A549 (cell line): Measurements from ENCODE around the gene PLEKHG3. TPM values are rescaled to one million over a fixed set of nuclear protein-coding genes. Genes with fewer than 3 reads are reported as not detected.

Experiments used
- ATAC-seq, 2 experiments: fragments of 200-7000 bp in 1 of 2; fragments of >200 bp in 1 of 2; cut with Nextera tagmentation in 1 of 2; cut with Tn5 transposase in 1 of 2; 3 replicates each; pipeline versions ENCODE4 v1.8.0 to v1.9.1; 2018 to 2020; ENCODE audit warnings: mild to moderate bottlenecking in 1 of 2, moderate library complexity in 1 of 2
- CTCF ChIA-PET: fragments of 300-600 bp; sonication (Branson Sonifier 250); formaldehyde crosslinking; extraction: SDS; loops from one replicate; lab custom pipeline; 2021; ENCODE audit warnings: antibody characterized with exemption, inconsistent platforms; lab: Yijun Ruan, JAX
- POLR2A ChIA-PET: fragments of 350-600 bp; formaldehyde crosslinking; extraction: SDS; loops from one replicate; lab custom pipeline; 2021; ENCODE audit warnings: antibody characterized with exemption, inconsistent platforms; lab: Yijun Ruan, JAX
- DNase-seq, 2 experiments: peaks; one replicate each; pipeline versions ENCODE4 v3.0.0 to v3.0.0-alpha.2; 2011 to 2016; ENCODE audit warnings: low read depth in 1 of 2, low spot score in 1 of 2
- FAIRE-seq: peaks from 2 replicates; lab custom pipeline; 2011; peaks lifted over from hg19 to GRCh38; lab: Jason Lieb, UNC
- H3K27ac ChIP-seq, 2 experiments: fragments of >200 bp; sonication (Bioruptor Twin); formaldehyde crosslinking; 3 replicates each; pipeline ENCODE4 v1.5.1; 2016 to 2017
- H3K4me1 ChIP-seq: fragments of >200 bp; sonication (Bioruptor Twin); formaldehyde crosslinking; 3 replicates; pipeline ENCODE4 v1.6.1; 2016
- H3K4me2 ChIP-seq: fragments of >200 bp; sonication (Bioruptor Twin); formaldehyde crosslinking; 3 replicates; pipeline ENCODE4 v1.6.1; 2016
- H3K4me3 ChIP-seq: fragments of >200 bp; sonication (Bioruptor Twin); formaldehyde crosslinking; 3 replicates; pipeline ENCODE4 v1.5.1; 2016
- H3K9me3 ChIP-seq: fragments of >200 bp; sonication (Bioruptor Twin); formaldehyde crosslinking; 3 replicates; pipeline ENCODE4 v1.6.1; 2016
- CBX8 ChIP-seq: fragments of 200-600 bp; sonication (generic); IDR thresholded peaks from 2 replicates; pipeline ENCODE4 v1.6.1; 2016
- CHD2 ChIP-seq: fragments of 150-350 bp; IDR thresholded peaks from 2 replicates; pipeline ENCODE4 v1.6.1; 2014; ENCODE audit warnings: low read length; ENCODE audit not compliant: partially characterized antibody
- EHMT2 ChIP-seq: fragments of 200-600 bp; sonication (generic); IDR thresholded peaks from 2 replicates; pipeline ENCODE4 v1.6.1; 2016; ENCODE audit warnings: antibody characterized with exemption, low read depth, mild to moderate bottlenecking, moderate library complexity
- EP300 ChIP-seq, 2 experiments: fragments of >200 bp; sonication (Bioruptor Twin); formaldehyde crosslinking; IDR thresholded peaks; 2 replicates in 1 of 2; 3 replicates in 1 of 2; pipeline ENCODE4 v1.6.1; 2016 to 2017
- FOXS1 ChIP-seq: fragments of 250-450 bp; sonication (Bioruptor Pico); IDR thresholded peaks from 2 replicates; pipeline ENCODE4 v1.5.0; 2020; ENCODE audit warnings: mild to moderate bottlenecking, moderate library complexity
- HDAC2 ChIP-seq: fragments of 200-600 bp; sonication (generic); IDR thresholded peaks from 2 replicates; pipeline ENCODE4 v1.6.1; 2016
- HOXB5 ChIP-seq: fragments of 250-450 bp; sonication (Bioruptor Pico); IDR thresholded peaks from 2 replicates; pipeline ENCODE4 v1.5.0; 2020; ENCODE audit warnings: mild to moderate bottlenecking, moderate library complexity
- JUN ChIP-seq, 2 experiments: fragments of >200 bp; sonication (Bioruptor Twin); formaldehyde crosslinking; IDR thresholded peaks; 2 replicates in 1 of 2; 3 replicates in 1 of 2; pipeline ENCODE4 v1.6.1; 2016 to 2017
- KDM1A ChIP-seq: fragments of 200-600 bp; sonication (generic); IDR thresholded peaks from 2 replicates; pipeline ENCODE4 v1.6.1; 2016; ENCODE audit warnings: low read depth, mild to moderate bottlenecking
- KDM5A ChIP-seq: fragments of 200-600 bp; sonication (generic); IDR thresholded peaks from 2 replicates; pipeline ENCODE4 v1.6.1; 2016; ENCODE audit warnings: antibody characterized with exemption, mild to moderate bottlenecking
- PHF8 ChIP-seq: fragments of 200-600 bp; sonication (generic); IDR thresholded peaks from 2 replicates; pipeline ENCODE4 v1.6.1; 2016; ENCODE audit warnings: low read depth, mild to moderate bottlenecking, antibody characterized with exemption, moderate library complexity, borderline replicate concordance
- SMC3 ChIP-seq: fragments of >200 bp; sonication (Bioruptor Twin); formaldehyde crosslinking; IDR thresholded peaks from 3 replicates; pipeline ENCODE4 v1.6.1; 2018; ENCODE audit warnings: inconsistent platforms
- ZNF302 ChIP-seq: fragments of 250-450 bp; sonication (Bioruptor Pico); IDR thresholded peaks from 2 replicates; pipeline ENCODE4 v1.9.0; 2021; ENCODE audit warnings: inconsistent platforms, mild to moderate bottlenecking, moderate library complexity
- WGBS: methylation state at CpG from one replicate; pipeline ENCODE4 v1.1.6; 2017; ENCODE audit errors: missing lambda C conversion rate; 5-methylcytosine and 5-hydroxymethylcytosine counted together
- polyA plus RNA-seq, 4 experiments: library from polyadenylated mRNA; depleted of rRNA in 3 of 4; stranded (reverse); fragments of >200 nt; fragmentation: RNase III in 1 of 4; extraction: RNeasy Plus Mini Kit Qiagen cat#74134 plus additional on column Dnase treatment in 1 of 4; gene quantifications; 2 replicates in 3 of 4; 3 replicates in 1 of 4; pipeline ENCODE4 v1.2.3, GENCODE V29; 2011 to 2017
- TF ChIP-seq, protein P1 (sequence below): IDR thresholded peaks from 2 replicates; pipeline ENCODE4 v1.6.1; 2012
- TF ChIP-seq, protein P2 (sequence below): fragments of >200 bp; sonication (Bioruptor Twin); formaldehyde crosslinking; IDR thresholded peaks from 3 replicates; pipeline ENCODE4 v1.6.1; 2016
- TF ChIP-seq, protein P3 (sequence below): IDR thresholded peaks from 2 replicates; pipeline ENCODE4 v1.6.1; 2012
- TF ChIP-seq, protein P4 (sequence below): IDR thresholded peaks from 2 replicates; pipeline ENCODE4 v1.6.1; 2012; ENCODE audit warnings: low read depth, borderline replicate concordance
- TF ChIP-seq, protein P5 (sequence below): fragments of 250-450 bp; sonication (Bioruptor Pico); IDR thresholded peaks from 2 replicates; pipeline ENCODE4 v1.5.0; 2020; ENCODE audit warnings: low read depth, mild to moderate bottlenecking, moderate library complexity
- TF ChIP-seq, protein P6 (sequence below): fragments of >200 bp; sonication (Bioruptor Twin); formaldehyde crosslinking; IDR thresholded peaks from 3 replicates; pipeline ENCODE4 v1.5.1; 2016
- TF ChIP-seq, protein P7 (sequence below): fragments of 150-350 bp; IDR thresholded peaks from 2 replicates; pipeline ENCODE4 v1.6.1; 2014; ENCODE audit warnings: low read depth, mild to moderate bottlenecking, low read length
- TF ChIP-seq, protein P8 (sequence below): fragments of 250-450 bp; sonication (Bioruptor Pico); IDR thresholded peaks from 2 replicates; pipeline ENCODE4 v1.5.0; 2021; ENCODE audit warnings: mild to moderate bottlenecking, moderate library complexity, borderline replicate concordance

PLEKHG3 gene
- polyA plus RNA-seq, 2 of the 4 experiments (the other 2 are of a cell fraction) = 21.9 to 30.5 TPM

DNA sequence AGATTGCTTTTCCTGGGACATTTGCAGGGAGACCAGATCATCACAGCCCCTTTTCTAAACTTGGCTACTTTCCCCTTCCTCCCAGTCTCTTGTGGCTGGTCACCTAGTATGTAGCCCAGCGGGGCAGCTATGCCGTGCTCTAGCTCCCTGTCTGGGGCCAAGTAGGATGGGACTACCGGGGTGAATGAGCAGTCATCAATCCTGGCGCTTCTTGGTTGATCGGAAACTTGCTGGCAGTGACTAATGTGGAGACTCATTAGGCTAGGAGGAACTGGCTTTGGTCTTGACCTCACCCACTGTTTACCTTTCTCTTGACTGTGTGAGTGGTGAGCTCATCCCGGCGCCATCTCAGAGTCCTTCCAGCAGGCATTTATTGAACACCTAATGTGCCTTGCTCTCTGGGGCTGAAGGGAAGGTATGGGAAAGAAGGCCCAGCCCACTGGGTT lies 15.9 kb downstream of the PLEKHG3 start (continued):
- TF ChIP-seq, protein P1, sequence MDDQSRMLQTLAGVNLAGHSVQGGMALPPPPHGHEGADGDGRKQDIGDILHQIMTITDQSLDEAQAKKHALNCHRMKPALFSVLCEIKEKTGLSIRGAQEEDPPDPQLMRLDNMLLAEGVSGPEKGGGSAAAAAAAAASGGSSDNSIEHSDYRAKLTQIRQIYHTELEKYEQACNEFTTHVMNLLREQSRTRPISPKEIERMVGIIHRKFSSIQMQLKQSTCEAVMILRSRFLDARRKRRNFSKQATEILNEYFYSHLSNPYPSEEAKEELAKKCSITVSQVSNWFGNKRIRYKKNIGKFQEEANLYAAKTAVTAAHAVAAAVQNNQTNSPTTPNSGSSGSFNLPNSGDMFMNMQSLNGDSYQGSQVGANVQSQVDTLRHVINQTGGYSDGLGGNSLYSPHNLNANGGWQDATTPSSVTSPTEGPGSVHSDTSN = peak; percentile 22; the same call in 1 of the 2 replicates
- TF ChIP-seq KDM1A (no peak), ZNF302 (CRISPR knock-in tag) (no peak), JUN (IDR thresholded peaks at IDR 0.05) (peak in 1 of 2 experiments; percentile 74; a peak in 2 of 5 replicates), EP300 (IDR thresholded peaks at IDR 0.05) (peak; percentile 32 to 36; a peak in 1 of 5 replicates), FOXS1 (CRISPR knock-in tag) (no peak)
- TF ChIP-seq, protein P2, sequence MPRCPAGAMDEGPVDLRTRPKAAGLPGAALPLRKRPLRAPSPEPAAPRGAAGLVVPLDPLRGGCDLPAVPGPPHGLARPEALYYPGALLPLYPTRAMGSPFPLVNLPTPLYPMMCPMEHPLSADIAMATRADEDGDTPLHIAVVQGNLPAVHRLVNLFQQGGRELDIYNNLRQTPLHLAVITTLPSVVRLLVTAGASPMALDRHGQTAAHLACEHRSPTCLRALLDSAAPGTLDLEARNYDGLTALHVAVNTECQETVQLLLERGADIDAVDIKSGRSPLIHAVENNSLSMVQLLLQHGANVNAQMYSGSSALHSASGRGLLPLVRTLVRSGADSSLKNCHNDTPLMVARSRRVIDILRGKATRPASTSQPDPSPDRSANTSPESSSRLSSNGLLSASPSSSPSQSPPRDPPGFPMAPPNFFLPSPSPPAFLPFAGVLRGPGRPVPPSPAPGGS = 0 out of 3 replicates have a peak, but pooled peaks have one; percentile 57

DNA sequence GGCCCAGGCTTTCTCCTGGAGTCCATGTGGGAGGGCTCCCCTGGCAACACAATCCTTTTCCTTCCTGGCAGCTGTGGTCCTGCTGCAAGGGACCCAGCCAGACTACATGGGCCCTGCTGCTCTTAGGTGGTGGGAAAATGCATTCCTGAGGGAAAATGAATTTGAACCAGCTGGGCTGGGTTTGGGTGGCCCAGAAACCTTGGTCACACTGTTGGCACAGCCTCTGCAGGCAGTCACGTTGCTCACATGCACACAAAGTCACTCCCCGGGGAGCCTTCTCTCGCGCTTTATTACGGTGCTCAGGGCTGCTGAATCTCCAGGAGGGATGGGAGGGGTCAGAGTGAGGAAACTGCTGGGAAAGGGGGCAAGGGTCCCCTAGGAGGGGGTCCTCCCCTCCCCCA lies 17.2 kb downstream of the PLEKHG3 start:
- WGBS = 57% methylated on average over 5 of the region's 5 CpGs
- peak in 1 of 2 experiments; percentile 37 for DNase-seq
- POLR2A ChIA-PET = no interaction called here

DNA sequence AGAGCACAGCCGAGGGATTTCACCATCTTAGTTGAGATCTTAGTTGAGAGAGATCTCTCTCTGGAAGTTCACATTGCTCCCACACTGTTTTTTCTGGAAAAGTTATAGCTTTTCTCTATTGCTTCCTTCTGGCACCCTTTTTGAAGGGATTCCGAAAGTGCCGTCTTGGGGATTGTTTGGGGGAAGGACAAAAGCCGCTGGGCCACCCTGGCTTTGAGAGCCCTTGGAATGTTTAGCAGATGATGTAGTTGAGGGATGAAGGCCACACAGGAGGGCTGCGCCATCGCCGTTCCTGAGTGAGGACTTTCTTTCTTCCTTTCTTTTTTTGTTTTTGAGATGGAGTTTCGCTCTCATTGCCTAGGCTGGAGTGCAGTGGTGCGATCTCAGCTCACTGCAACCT lies 17.7 kb downstream of the PLEKHG3 start:
- ATAC-seq = no peak
- CTCF ChIA-PET = interaction anchor here (1.0 to 3.0 kb wide), 6 partner anchors 17 to 170 kb away, joined by 3 to 9 read pairs (median 4); no protein-coding TSS in a partner anchor

More for the DNA sequence above, 17.2 kb downstream of the PLEKHG3 start:
- peak overlapping the region; percentile 81 to 84 for H3K27ac ChIP-seq
- TF ChIP-seq, protein P3, sequence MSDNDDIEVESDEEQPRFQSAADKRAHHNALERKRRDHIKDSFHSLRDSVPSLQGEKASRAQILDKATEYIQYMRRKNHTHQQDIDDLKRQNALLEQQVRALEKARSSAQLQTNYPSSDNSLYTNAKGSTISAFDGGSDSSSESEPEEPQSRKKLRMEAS = 0 out of 2 replicates have a peak, but pooled peaks have one; percentile 31
- TF ChIP-seq, protein P4, sequence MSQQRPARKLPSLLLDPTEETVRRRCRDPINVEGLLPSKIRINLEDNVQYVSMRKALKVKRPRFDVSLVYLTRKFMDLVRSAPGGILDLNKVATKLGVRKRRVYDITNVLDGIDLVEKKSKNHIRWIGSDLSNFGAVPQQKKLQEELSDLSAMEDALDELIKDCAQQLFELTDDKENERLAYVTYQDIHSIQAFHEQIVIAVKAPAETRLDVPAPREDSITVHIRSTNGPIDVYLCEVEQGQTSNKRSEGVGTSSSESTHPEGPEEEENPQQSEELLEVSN = no peak
- TF ChIP-seq, protein P5, sequence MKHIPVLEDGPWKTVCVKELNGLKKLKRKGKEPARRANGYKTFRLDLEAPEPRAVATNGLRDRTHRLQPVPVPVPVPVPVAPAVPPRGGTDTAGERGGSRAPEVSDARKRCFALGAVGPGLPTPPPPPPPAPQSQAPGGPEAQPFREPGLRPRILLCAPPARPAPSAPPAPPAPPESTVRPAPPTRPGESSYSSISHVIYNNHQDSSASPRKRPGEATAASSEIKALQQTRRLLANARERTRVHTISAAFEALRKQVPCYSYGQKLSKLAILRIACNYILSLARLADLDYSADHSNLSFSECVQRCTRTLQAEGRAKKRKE (CRISPR knock-in tag) = no peak
- no peaks in the 10 kb centered on the region for H3K9me3 ChIP-seq
- FAIRE-seq (no peak), ATAC-seq (no peak)
- CTCF ChIA-PET = interaction anchor here (1.0 to 3.0 kb wide), 6 partner anchors 16 to 170 kb away, joined by 3 to 9 read pairs (median 4); no protein-coding TSS in a partner anchor
- peak overlapping the region; percentile 61 for H3K4me2 ChIP-seq
- peaks cover 98% of the 10 kb centered on the region for H3K4me1 ChIP-seq
- H3K4me3 ChIP-seq = no peak overlapping the region

More for the DNA sequence above, 17.7 kb downstream of the PLEKHG3 start:
- WGBS = 92% methylated on average over 9 of the region's 9 CpGs
- POLR2A ChIA-PET = no interaction called here
- no peak for DNase-seq
- H3K4me1 ChIP-seq = peaks cover 98% of the 10 kb centered on the region
- no peaks in the 10 kb centered on the region for H3K9me3 ChIP-seq
- no peak for TF ChIP-seq ZNF302 (CRISPR knock-in tag)
- TF ChIP-seq SMC3 = no peak
- TF ChIP-seq FOXS1 (CRISPR knock-in tag) = no peak
- TF ChIP-seq, protein P6, sequence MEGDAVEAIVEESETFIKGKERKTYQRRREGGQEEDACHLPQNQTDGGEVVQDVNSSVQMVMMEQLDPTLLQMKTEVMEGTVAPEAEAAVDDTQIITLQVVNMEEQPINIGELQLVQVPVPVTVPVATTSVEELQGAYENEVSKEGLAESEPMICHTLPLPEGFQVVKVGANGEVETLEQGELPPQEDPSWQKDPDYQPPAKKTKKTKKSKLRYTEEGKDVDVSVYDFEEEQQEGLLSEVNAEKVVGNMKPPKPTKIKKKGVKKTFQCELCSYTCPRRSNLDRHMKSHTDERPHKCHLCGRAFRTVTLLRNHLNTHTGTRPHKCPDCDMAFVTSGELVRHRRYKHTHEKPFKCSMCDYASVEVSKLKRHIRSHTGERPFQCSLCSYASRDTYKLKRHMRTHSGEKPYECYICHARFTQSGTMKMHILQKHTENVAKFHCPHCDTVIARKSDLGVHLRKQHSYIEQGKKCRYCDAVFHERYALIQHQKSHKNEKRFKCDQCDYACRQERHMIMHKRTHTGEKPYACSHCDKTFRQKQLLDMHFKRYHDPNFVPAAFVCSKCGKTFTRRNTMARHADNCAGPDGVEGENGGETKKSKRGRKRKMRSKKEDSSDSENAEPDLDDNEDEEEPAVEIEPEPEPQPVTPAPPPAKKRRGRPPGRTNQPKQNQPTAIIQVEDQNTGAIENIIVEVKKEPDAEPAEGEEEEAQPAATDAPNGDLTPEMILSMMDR = no peak
- TF ChIP-seq CBX8 = no peak
- TF ChIP-seq, protein P7, sequence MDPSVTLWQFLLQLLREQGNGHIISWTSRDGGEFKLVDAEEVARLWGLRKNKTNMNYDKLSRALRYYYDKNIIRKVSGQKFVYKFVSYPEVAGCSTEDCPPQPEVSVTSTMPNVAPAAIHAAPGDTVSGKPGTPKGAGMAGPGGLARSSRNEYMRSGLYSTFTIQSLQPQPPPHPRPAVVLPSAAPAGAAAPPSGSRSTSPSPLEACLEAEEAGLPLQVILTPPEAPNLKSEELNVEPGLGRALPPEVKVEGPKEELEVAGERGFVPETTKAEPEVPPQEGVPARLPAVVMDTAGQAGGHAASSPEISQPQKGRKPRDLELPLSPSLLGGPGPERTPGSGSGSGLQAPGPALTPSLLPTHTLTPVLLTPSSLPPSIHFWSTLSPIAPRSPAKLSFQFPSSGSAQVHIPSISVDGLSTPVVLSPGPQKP = no peak
- TF ChIP-seq, protein P8, sequence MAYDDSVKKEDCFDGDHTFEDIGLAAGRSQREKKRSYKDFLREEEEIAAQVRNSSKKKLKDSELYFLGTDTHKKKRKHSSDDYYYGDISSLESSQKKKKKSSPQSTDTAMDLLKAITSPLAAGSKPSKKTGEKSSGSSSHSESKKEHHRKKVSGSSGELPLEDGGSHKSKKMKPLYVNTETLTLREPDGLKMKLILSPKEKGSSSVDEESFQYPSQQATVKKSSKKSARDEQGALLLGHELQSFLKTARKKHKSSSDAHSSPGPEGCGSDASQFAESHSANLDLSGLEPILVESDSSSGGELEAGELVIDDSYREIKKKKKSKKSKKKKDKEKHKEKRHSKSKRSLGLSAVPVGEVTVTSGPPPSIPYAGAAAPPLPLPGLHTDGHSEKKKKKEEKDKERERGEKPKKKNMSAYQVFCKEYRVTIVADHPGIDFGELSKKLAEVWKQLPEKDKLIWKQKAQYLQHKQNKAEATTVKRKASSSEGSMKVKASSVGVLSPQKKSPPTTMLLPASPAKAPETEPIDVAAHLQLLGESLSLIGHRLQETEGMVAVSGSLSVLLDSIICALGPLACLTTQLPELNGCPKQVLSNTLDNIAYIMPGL (CRISPR knock-in tag) = no peak
- no peak for TF ChIP-seq EHMT2
- TF ChIP-seq CHD2 = no peak
- no peak for TF ChIP-seq HDAC2
- TF ChIP-seq PHF8 = no peak
- TF ChIP-seq HOXB5 (CRISPR knock-in tag) = no peak
- no peak for TF ChIP-seq KDM5A
- no peak for TF ChIP-seq EP300 (IDR thresholded peaks at IDR 0.05)
- TF ChIP-seq, protein P1 = no peak
- no peak overlapping the region for H3K4me3 ChIP-seq
- H3K4me2 ChIP-seq = peak overlapping the region; percentile 61
- peak overlapping the region; percentile 81 to 84 for H3K27ac ChIP-seq
- FAIRE-seq = no peak
